PC-9 (cell line): ENCODE measurements around the gene DOC2B. TPM values are rescaled to one million over a fixed set of nuclear protein-coding genes. Genes with fewer than 3 reads are reported as not detected.

Experiments used
- BruUV-seq: library from RNA; stranded (reverse); fragments of 400-500 nt; replicated peaks from 2 replicates; lab custom pipeline; 2021; lab: Mats Ljungman, UMichigan
- CTCF ChIA-PET: fragments of 300-600 bp; sonication (Branson Sonifier 250); formaldehyde crosslinking; loops from one replicate; lab custom pipeline; 2022; ENCODE audit warnings: antibody characterized with exemption; lab: Charles Lee
- POLR2A ChIA-PET: fragments of 300-600 bp; sonication (Branson Sonifier 250); formaldehyde crosslinking; loops from one replicate; lab custom pipeline; 2022; ENCODE audit warnings: antibody characterized with exemption; ENCODE audit not compliant: unreplicated experiment; lab: Charles Lee
- DNase-seq, 2 experiments: peaks; one replicate each; pipeline versions ENCODE4 v3.0.0 to v3.0.0-alpha.2; 2015 to 2022; ENCODE audit warnings: mixed read lengths in 1 of 2
- H2AFZ ChIP-seq: fragments of 200-600 bp; sonication (generic); 2 replicates; pipeline ENCODE4 v1.8.1; 2017; ENCODE audit warnings: antibody characterized with exemption
- H3F3A ChIP-seq: fragments of 200-600 bp; sonication (generic); 2 replicates; pipeline ENCODE4 v1.8.1; 2017; ENCODE audit warnings: antibody characterized with exemption, mild to moderate bottlenecking, low read depth; ENCODE audit not compliant: insufficient read depth
- H3K27ac ChIP-seq: fragments of 200-600 bp; sonication (generic); 2 replicates; pipeline ENCODE4 v1.6.1; 2016; ENCODE audit warnings: mixed run types
- H3K27me3 ChIP-seq: fragments of 200-600 bp; sonication (generic); 2 replicates; pipeline ENCODE4 v1.6.1; 2016; ENCODE audit warnings: low read depth, mixed run types; ENCODE audit not compliant: insufficient read depth
- H3K36me3 ChIP-seq: fragments of 200-600 bp; sonication (generic); 2 replicates; pipeline ENCODE4 v1.6.1; 2016; ENCODE audit warnings: low read depth, mixed run types
- H3K4me1 ChIP-seq: fragments of 200-600 bp; sonication (generic); replicated peaks from 2 replicates; pipeline ENCODE4 v1.6.1; 2016; ENCODE audit warnings: mixed run types; ENCODE audit not compliant: insufficient read depth
- H3K4me2 ChIP-seq: fragments of 200-600 bp; sonication (generic); 2 replicates; pipeline ENCODE4 v1.6.1; 2017; ENCODE audit warnings: mixed run types
- H3K4me3 ChIP-seq: fragments of 200-600 bp; sonication (generic); 2 replicates; pipeline ENCODE4 v1.6.1; 2016; ENCODE audit warnings: mixed run types
- H3K79me2 ChIP-seq: fragments of 200-600 bp; sonication (generic); 2 replicates; pipeline ENCODE4 v1.6.1; 2017; ENCODE audit warnings: low read depth, mixed run types
- H3K9me2 ChIP-seq: fragments of 200-600 bp; sonication (generic); 2 replicates; pipeline ENCODE4 v1.8.1; 2017; ENCODE audit warnings: mild to moderate bottlenecking; ENCODE audit not compliant: insufficient read depth
- H3K9me3 ChIP-seq: fragments of 200-600 bp; sonication (generic); 2 replicates; pipeline ENCODE4 v1.8.1; 2016; ENCODE audit warnings: low read depth; ENCODE audit not compliant: insufficient read depth
- H4K20me1 ChIP-seq: fragments of 200-600 bp; sonication (generic); 2 replicates; pipeline ENCODE4 v1.8.1; 2017; ENCODE audit not compliant: insufficient read depth
- CTCF ChIP-seq: fragments of 200-600 bp; sonication (generic); conservative IDR thresholded peaks from 2 replicates; pipeline ENCODE4 v1.6.1; 2017; ENCODE audit warnings: mixed run types, antibody characterized with exemption, mild to moderate bottlenecking, moderate library complexity
- EZH2 ChIP-seq: fragments of 200-600 bp; sonication (generic); IDR thresholded peaks from 2 replicates; pipeline ENCODE4 v1.8.0; 2017; ENCODE audit warnings: antibody characterized with exemption, low read depth
- intact Hi-C: fragments of 100-400 bp; cut with micrococcal nuclease; formaldehyde crosslinking; loops from one replicate; pipeline ENCODE4 v1.10.0; 2022; ENCODE audit not compliant: unreplicated experiment
- total RNA-seq: library from RNA; stranded (reverse); gene quantifications from 2 replicates; pipeline ENCODE4 v1.2.3, GENCODE V29; 2021

The DOC2B gene
- total RNA-seq, 1 experiment from 2014 or later, result not detected

GRCh38 chr17:177155-177554 lies 4.3 kb downstream of the DOC2B start:
- Histone ChIP-seq H3K36me3 (no peaks in the 10 kb centered on the region), H3K9me2 (no peaks in the 10 kb centered on the region), H3K27me3 (peaks cover 26% of the 10 kb centered on the region), H3K4me3 (no peak overlapping the region), H3K79me2 (no peaks in the 10 kb centered on the region), H2AFZ (no peak overlapping the region), H3K9me3 (no peaks in the 10 kb centered on the region), H3F3A (no peaks in the 10 kb centered on the region), H3K27ac (no peak overlapping the region), H4K20me1 (no peaks in the 10 kb centered on the region), H3K4me1 (no peaks in the 10 kb centered on the region), H3K4me2 (no peak overlapping the region)
- CTCF ChIA-PET, result no interaction called here
- intact Hi-C loops, result no loop called here
- no TSS peak for BruUV-seq
- POLR2A ChIA-PET, result no interaction called here
- no peak for DNase-seq
- TF ChIP-seq CTCF (no peak), EZH2 (no peak)

DNA sequence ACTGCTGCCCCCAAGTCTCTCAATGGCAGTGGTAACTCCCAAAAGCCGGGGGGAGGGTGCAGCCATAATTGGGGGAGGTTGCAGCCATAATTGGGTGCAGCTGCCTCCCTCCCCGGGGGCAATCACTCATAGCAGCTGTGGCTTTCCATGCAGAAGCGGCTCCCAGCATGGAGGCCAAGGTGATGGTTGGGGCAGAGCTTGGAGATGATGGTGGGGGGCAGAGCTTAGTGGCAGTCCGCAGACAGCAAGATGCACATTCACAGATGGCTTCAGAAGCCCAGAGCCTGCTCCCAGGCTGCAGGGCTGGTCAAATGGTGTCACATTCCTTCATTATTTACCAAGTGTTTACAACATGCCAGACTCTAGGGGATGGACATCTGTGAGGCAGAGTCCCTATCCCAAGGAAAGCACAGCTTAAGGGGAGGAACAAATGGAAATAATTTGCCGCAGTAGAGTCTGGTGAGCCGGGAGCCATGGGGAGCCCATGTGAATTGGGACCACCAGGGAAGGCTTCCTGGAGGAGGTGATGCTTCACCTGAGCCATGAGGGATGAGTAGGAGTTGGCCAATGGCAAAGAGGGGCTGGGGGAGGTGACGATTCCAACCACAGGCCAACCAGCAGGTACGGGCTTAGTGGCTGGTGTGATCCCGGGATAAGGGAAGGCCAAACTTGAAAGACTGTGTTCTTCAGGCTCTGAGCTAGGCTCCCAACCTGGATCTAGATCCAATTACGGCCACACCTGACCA lies 8.1 kb downstream of the DOC2B start:
- Histone ChIP-seq H3K27ac (no peak overlapping the region), H3K9me3 (no peaks in the 10 kb centered on the region), H3K4me2 (no peak overlapping the region), H3K79me2 (no peaks in the 10 kb centered on the region), H3K4me3 (no peak overlapping the region), H3K9me2 (no peaks in the 10 kb centered on the region), H3K27me3 (peaks cover 15% of the 10 kb centered on the region), H2AFZ (no peak overlapping the region), H4K20me1 (no peaks in the 10 kb centered on the region), H3F3A (no peaks in the 10 kb centered on the region), H3K4me1 (no peaks in the 10 kb centered on the region), H3K36me3 (no peaks in the 10 kb centered on the region)
- no peak for TF ChIP-seq EZH2
- no peak for TF ChIP-seq CTCF
- DNase-seq, result no peak
- no TSS peak for BruUV-seq
- ChIA-PET POLR2A (no interaction called here), CTCF (no interaction called here)
- intact Hi-C loops, result no loop called here

DNA sequence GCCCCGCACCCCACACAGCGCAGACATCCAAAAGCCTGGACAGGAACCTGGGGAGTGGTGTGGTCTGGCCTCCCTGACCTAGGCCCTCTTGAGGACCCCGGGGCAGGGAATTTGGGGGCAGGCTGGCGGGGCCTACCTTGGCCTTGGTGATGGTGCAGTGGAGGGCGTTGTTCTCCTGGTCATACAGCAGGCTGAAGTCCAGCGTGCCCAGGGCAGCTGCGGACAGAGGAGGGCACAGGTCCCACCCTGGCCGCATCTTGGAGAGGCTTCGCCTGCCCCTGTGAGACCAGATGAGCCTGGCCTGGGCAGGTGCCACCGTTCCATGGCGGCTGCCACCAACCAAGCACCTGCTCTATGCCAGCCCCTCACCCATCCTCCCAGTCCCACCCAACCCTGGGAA lies 9.0 kb downstream of the DOC2B start:
- no peak for DNase-seq
- no TSS peak for BruUV-seq
- intact Hi-C loops, result no loop called here
- no peaks in the 10 kb centered on the region for H3F3A ChIP-seq
- H2AFZ ChIP-seq, result no peak overlapping the region
- no peaks in the 10 kb centered on the region for H3K79me2 ChIP-seq
- H3K27ac ChIP-seq, result no peak overlapping the region
- H3K4me2 ChIP-seq, result no peak overlapping the region
- peaks cover 6% of the 10 kb centered on the region for H3K27me3 ChIP-seq
- ChIA-PET POLR2A (no interaction called here), CTCF (no interaction called here)
- H3K36me3 ChIP-seq, result no peaks in the 10 kb centered on the region
- no peaks in the 10 kb centered on the region for H3K4me1 ChIP-seq
- H3K9me2 ChIP-seq, result no peaks in the 10 kb centered on the region
- H3K4me3 ChIP-seq, result no peak overlapping the region
- no peaks in the 10 kb centered on the region for H3K9me3 ChIP-seq
- TF ChIP-seq CTCF, result no peak
- TF ChIP-seq EZH2, result no peak
- H4K20me1 ChIP-seq, result no peaks in the 10 kb centered on the region
